Left ventricle myocardium inferior (tissue), 1 donor: ENCODE measurements around the gene TST. TPM values are rescaled to one million over a fixed set of nuclear protein-coding genes. Genes with fewer than 3 reads are reported as not detected.

Experiments
- DNase-seq: peaks from one replicate; pipeline ENCODE4 v3.0.0-alpha.2; 2020
- H3K27ac ChIP-seq: fragments of 200-600 bp; replicated peaks from 2 replicates; pipeline ENCODE4 v1.8.0; 2021
- H3K27me3 ChIP-seq: fragments of 200-600 bp; 2 replicates; pipeline ENCODE4 v1.8.0; 2021; ENCODE audit warnings: low read depth
- H3K36me3 ChIP-seq: fragments of 200-600 bp; 2 replicates; pipeline ENCODE4 v1.8.0; 2021
- H3K4me1 ChIP-seq: fragments of 200-600 bp; 2 replicates; pipeline ENCODE4 v1.8.0; 2021
- H3K4me3 ChIP-seq: fragments of 200-600 bp; 2 replicates; pipeline ENCODE4 v1.8.0; 2021; ENCODE audit warnings: mild to moderate bottlenecking, moderate library complexity
- H3K9me3 ChIP-seq: fragments of 200-600 bp; replicated peaks from 2 replicates; pipeline ENCODE4 v1.8.0; 2021
- CTCF ChIP-seq: fragments of 200-600 bp; IDR thresholded peaks from 2 replicates; pipeline ENCODE4 v1.8.0; 2021; ENCODE audit warnings: antibody characterized with exemption, mild to moderate bottlenecking, borderline replicate concordance
- intact Hi-C: fragments of 100-400 bp; cut with micrococcal nuclease; formaldehyde crosslinking; loops from one replicate; pipeline ENCODE4 v1.11.0; 2022
- total RNA-seq: library from RNA; stranded (reverse); fragmentation: NEBNext Ultra II Directional; extraction: Animal tissue kit (Norgen Biotek cat#: 25700); gene quantifications from one replicate; pipeline ENCODE4 v1.2.1, GENCODE V29; 2021
- donor health status: DM: no; HTN: yes; CAD: no; lungs with severe emphysema.

Gene TST
- total RNA-seq, 1 donor from 2014 or later, result 39.8 TPM

- peak; percentile 32 for DNase-seq
- intact Hi-C loops, result no loop called here
- Histone ChIP-seq H3K36me3 (peaks cover 22% of the 10 kb centered on the region), H3K9me3 (no peaks in the 10 kb centered on the region), H3K4me1 (peaks cover 94% of the 10 kb centered on the region), H3K27ac (peak overlapping the region; percentile 59), H3K4me3 (no peak overlapping the region), H3K27me3 (no peaks in the 10 kb centered on the region)
- TF ChIP-seq CTCF, result peak; percentile 81
Observed at GRCh38 chr22:37021710-37022482, 2.6 kb upstream of the TST start.

- Histone ChIP-seq H3K4me1 (peaks cover 94% of the 10 kb centered on the region), H3K36me3 (peaks cover 21% of the 10 kb centered on the region), H3K27ac (peak overlapping the region; percentile 27), H3K4me3 (peak overlapping the region; percentile 98), H3K27me3 (no peaks in the 10 kb centered on the region), H3K9me3 (no peaks in the 10 kb centered on the region)
- no peak for DNase-seq
- intact Hi-C loops, result no loop called here
- no peak for TF ChIP-seq CTCF
Observed at GRCh38 chr22:37021041-37021440, 1.8 kb upstream of the TST start.

GRCh38 chr22:37020192-37020479 is 889 bp upstream of the TST start:
- Histone ChIP-seq H3K27ac (peak overlapping the region; percentile 99), H3K9me3 (no peaks in the 10 kb centered on the region), H3K4me1 (peaks cover 92% of the 10 kb centered on the region), H3K4me3 (peak overlapping the region; percentile 98), H3K27me3 (no peaks in the 10 kb centered on the region), H3K36me3 (peaks cover 12% of the 10 kb centered on the region)
- intact Hi-C loops, result no loop called here
- no peak for DNase-seq
- TF ChIP-seq CTCF, result no peak

GRCh38 chr22:37018815-37019308 is 385 bp downstream of the TST start:
- Histone ChIP-seq H3K36me3 (peaks cover 3% of the 10 kb centered on the region), H3K27ac (peak overlapping the region; percentile 99), H3K4me1 (peaks cover 91% of the 10 kb centered on the region), H3K27me3 (no peaks in the 10 kb centered on the region), H3K9me3 (no peaks in the 10 kb centered on the region), H3K4me3 (peak overlapping the region; percentile 98)
- intact Hi-C loops, result no loop called here
- peak; percentile 74 for DNase-seq
- no peak for TF ChIP-seq CTCF

GRCh38 chr22:37018086-37018814 is 997 bp downstream of the TST start:
- peaks cover 3% of the 10 kb centered on the region for H3K36me3 ChIP-seq
- H3K9me3 ChIP-seq, result no peaks in the 10 kb centered on the region
- peak overlapping the region; percentile 99 for H3K27ac ChIP-seq
- H3K27me3 ChIP-seq, result no peaks in the 10 kb centered on the region
- peak overlapping the region; percentile 98 for H3K4me3 ChIP-seq
- intact Hi-C loops, result no loop called here
- H3K4me1 ChIP-seq, result peaks cover 85% of the 10 kb centered on the region
- no peak for DNase-seq
- no peak for TF ChIP-seq CTCF
